HEK293 (cell line): ENCODE results near the gene CDC42SE2.

Experiments used
- CTCF ChIA-PET: fragments of 350-600 bp; formaldehyde crosslinking; extraction: SDS; loops from one replicate; lab custom pipeline; 2021; ENCODE audit warnings: antibody characterized with exemption; lab: Yijun Ruan, JAX
- POLR2A ChIA-PET: fragments of 300-600 bp; formaldehyde crosslinking; extraction: SDS; loops from one replicate; lab custom pipeline; 2020; ENCODE audit warnings: antibody characterized with exemption, inconsistent platforms; lab: Yijun Ruan, JAX
- H3K27ac ChIP-seq: fragments of 200-500 bp; sonication (Bioruptor generic); 2 replicates; pipeline ENCODE4 v1.5.1; 2014; ENCODE audit warnings: low read depth, low read length, control low read depth, inconsistent platforms; ENCODE audit errors: extremely low read depth
- H3K36me3 ChIP-seq, 2 experiments: fragments of 200-500 bp in 1 of 2; sonication (Bioruptor generic) in 1 of 2; 1 replicate in 1 of 2; 2 replicates in 1 of 2; pipeline ENCODE4 v1.5.1; 2014 to 2017; ENCODE audit warnings: inconsistent platforms in 2 of 2, low read length in 2 of 2; ENCODE audit not compliant: control insufficient read depth in 2 of 2, insufficient read depth in 1 of 2
- H3K4me1 ChIP-seq: fragments of 200-500 bp; sonication (Bioruptor generic); 2 replicates; pipeline ENCODE4 v1.5.1; 2014; ENCODE audit warnings: mild to moderate bottlenecking, low read length, inconsistent platforms; ENCODE audit not compliant: control insufficient read depth, insufficient read depth
- H3K4me3 ChIP-seq: 2 replicates; pipeline ENCODE4 v1.5.1; 2011; ENCODE audit warnings: low read depth, mild to moderate bottlenecking, control low read depth, low read length, moderate library complexity
- H3K9me3 ChIP-seq: fragments of 200-500 bp; sonication (Bioruptor generic); 2 replicates; pipeline ENCODE4 v1.5.1; 2014; ENCODE audit warnings: low read depth, low read length, inconsistent platforms; ENCODE audit not compliant: control insufficient read depth, insufficient read depth
- SCRT2 ChIP-seq: fragments of 450-650 bp; formaldehyde crosslinking; IDR thresholded peaks from 2 replicates; pipeline ENCODE4 v1.5.1; 2016; ENCODE audit warnings: missing biosample characterization, missing genetic modification characterization
- TRIM28 ChIP-seq: IDR thresholded peaks from 2 replicates; pipeline ENCODE4 v1.6.1; 2011; ENCODE audit warnings: low read length, control low read depth, borderline replicate concordance
- ZIC2 ChIP-seq: fragments of 450-650 bp; formaldehyde crosslinking; IDR thresholded peaks from 2 replicates; pipeline ENCODE4 v1.5.1; 2016; ENCODE audit warnings: missing biosample characterization, missing genetic modification characterization
- ZNF121 ChIP-seq: fragments of 450-650 bp; formaldehyde crosslinking; IDR thresholded peaks from 2 replicates; pipeline ENCODE4 v1.5.1; 2016; ENCODE audit warnings: missing biosample characterization, missing genetic modification characterization
- ZNF133 ChIP-seq: fragments of 450-650 bp; formaldehyde crosslinking; IDR thresholded peaks from 2 replicates; pipeline ENCODE4 v1.5.1; 2016; ENCODE audit warnings: missing biosample characterization, missing genetic modification characterization
- ZNF157 ChIP-seq: fragments of 450-650 bp; formaldehyde crosslinking; IDR thresholded peaks from 2 replicates; pipeline ENCODE4 v1.5.1; 2016; ENCODE audit warnings: missing biosample characterization, missing genetic modification characterization
- ZNF23 ChIP-seq: fragments of 450-650 bp; formaldehyde crosslinking; IDR thresholded peaks from 2 replicates; pipeline ENCODE4 v1.5.1; 2016; ENCODE audit warnings: missing biosample characterization, missing genetic modification characterization, borderline replicate concordance
- ZNF266 ChIP-seq: fragments of 450-650 bp; formaldehyde crosslinking; IDR thresholded peaks from 2 replicates; pipeline ENCODE4 v1.5.1; 2016; ENCODE audit warnings: missing biosample characterization, missing genetic modification characterization, low read depth
- ZNF354C ChIP-seq: fragments of 450-650 bp; formaldehyde crosslinking; IDR thresholded peaks from 2 replicates; pipeline ENCODE4 v1.5.1; 2016; ENCODE audit warnings: missing biosample characterization, missing genetic modification characterization, low read depth, borderline replicate concordance
- ZNF433 ChIP-seq: fragments of 450-650 bp; formaldehyde crosslinking; IDR thresholded peaks from 2 replicates; pipeline ENCODE4 v1.5.1; 2016; ENCODE audit warnings: missing biosample characterization, missing genetic modification characterization, low read depth
- ZNF510 ChIP-seq: fragments of 450-650 bp; formaldehyde crosslinking; IDR thresholded peaks from 2 replicates; pipeline ENCODE4 v1.5.1; 2018; ENCODE audit warnings: mild to moderate bottlenecking, missing genetic modification characterization, missing biosample characterization; ENCODE audit not compliant: insufficient replicate concordance
- ZNF514 ChIP-seq: fragments of 450-650 bp; formaldehyde crosslinking; IDR thresholded peaks from 2 replicates; pipeline ENCODE4 v1.5.1; 2016; ENCODE audit warnings: missing biosample characterization, missing genetic modification characterization
- ZNF585B ChIP-seq: fragments of 450-650 bp; formaldehyde crosslinking; IDR thresholded peaks from 2 replicates; pipeline ENCODE4 v1.5.1; 2016; ENCODE audit warnings: missing biosample characterization, missing genetic modification characterization
- ZNF670 ChIP-seq: fragments of 450-650 bp; formaldehyde crosslinking; IDR thresholded peaks from 2 replicates; pipeline ENCODE4 v1.5.1; 2016; ENCODE audit warnings: missing biosample characterization, missing genetic modification characterization, low read depth
- ZNF776 ChIP-seq: fragments of 450-650 bp; formaldehyde crosslinking; IDR thresholded peaks from 2 replicates; pipeline ENCODE4 v1.5.0; 2017; ENCODE audit warnings: missing biosample characterization, missing genetic modification characterization, borderline replicate concordance
- ZNF777 ChIP-seq: fragments of 450-650 bp; formaldehyde crosslinking; IDR thresholded peaks from 2 replicates; pipeline ENCODE4 v1.5.1; 2017; ENCODE audit warnings: missing biosample characterization, missing genetic modification characterization, borderline replicate concordance
- TF ChIP-seq, protein P1 (sequence below): fragments of 450-650 bp; formaldehyde crosslinking; IDR thresholded peaks from 2 replicates; pipeline ENCODE4 v1.5.1; 2016; ENCODE audit warnings: missing biosample characterization, missing genetic modification characterization, low read depth
- TF ChIP-seq, protein P2 (sequence below): fragments of 450-650 bp; formaldehyde crosslinking; IDR thresholded peaks from 2 replicates; pipeline ENCODE4 v1.5.1; 2016; ENCODE audit warnings: missing biosample characterization, missing genetic modification characterization, low read depth
- TF ChIP-seq, protein P3 (sequence below): fragments of 450-650 bp; formaldehyde crosslinking; IDR thresholded peaks from 2 replicates; pipeline ENCODE4 v1.5.1; 2016; ENCODE audit warnings: missing biosample characterization, missing genetic modification characterization, borderline replicate concordance
- TF ChIP-seq, protein P4 (sequence below): fragments of 450-650 bp; formaldehyde crosslinking; IDR thresholded peaks from 2 replicates; pipeline ENCODE4 v1.5.1; 2016; ENCODE audit warnings: missing biosample characterization, missing genetic modification characterization, borderline replicate concordance

Gene CDC42SE2

DNA sequence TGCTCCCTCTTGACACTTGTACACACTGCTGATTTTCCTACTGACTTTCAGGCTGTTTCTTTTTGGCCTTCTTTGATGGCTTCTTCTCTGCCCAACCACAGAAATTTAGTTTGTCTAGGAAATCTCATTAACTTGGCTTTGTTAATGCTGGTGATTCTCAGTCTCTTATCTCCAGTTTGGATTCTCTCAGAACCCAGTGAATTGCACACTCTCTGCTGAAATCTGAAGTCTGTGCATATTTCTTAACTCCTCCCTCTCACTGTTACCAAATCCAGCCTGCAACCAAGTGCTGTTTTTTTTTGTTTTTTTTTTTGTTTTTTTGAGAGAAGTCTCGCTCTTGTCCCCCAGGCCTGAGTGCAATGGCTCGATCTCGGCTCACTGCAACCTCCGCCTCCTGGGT, 117.2 kb downstream of the CDC42SE2 start:
- ChIA-PET CTCF (interaction anchor here (1.2 to 2.9 kb wide), 3 partner anchors 7 to 116 kb away, joined by 5 to 18 read pairs (median 11); partner anchors contain the start of gene CDC42SE2), POLR2A (interaction anchor here (1.3 kb wide), 1 partner anchor 216 kb away, joined by 4 read pairs; no protein-coding TSS in a partner anchor)
- TF ChIP-seq TRIM28 (no peak), ZNF514 (tag by site-specific recombination) (no peak), ZNF354C (tag by site-specific recombination) (no peak), ZNF121 (tag by site-specific recombination) (no peak), ZNF433 (no peak), ZIC2 (tag by site-specific recombination) (no peak), ZNF157 (no peak), ZNF777 (tag by site-specific recombination) (no peak)
- TF ChIP-seq, protein P1, sequence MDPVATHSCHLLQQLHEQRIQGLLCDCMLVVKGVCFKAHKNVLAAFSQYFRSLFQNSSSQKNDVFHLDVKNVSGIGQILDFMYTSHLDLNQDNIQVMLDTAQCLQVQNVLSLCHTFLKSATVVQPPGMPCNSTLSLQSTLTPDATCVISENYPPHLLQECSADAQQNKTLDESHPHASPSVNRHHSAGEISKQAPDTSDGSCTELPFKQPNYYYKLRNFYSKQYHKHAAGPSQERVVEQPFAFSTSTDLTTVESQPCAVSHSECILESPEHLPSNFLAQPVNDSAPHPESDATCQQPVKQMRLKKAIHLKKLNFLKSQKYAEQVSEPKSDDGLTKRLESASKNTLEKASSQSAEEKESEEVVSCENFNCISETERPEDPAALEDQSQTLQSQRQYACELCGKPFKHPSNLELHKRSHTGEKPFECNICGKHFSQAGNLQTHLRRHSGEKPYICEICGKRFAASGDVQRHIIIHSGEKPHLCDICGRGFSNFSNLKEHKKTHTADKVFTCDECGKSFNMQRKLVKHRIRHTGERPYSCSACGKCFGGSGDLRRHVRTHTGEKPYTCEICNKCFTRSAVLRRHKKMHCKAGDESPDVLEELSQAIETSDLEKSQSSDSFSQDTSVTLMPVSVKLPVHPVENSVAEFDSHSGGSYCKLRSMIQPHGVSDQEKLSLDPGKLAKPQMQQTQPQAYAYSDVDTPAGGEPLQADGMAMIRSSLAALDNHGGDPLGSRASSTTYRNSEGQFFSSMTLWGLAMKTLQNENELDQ (tag by site-specific recombination): no peak
- TF ChIP-seq, protein P2, sequence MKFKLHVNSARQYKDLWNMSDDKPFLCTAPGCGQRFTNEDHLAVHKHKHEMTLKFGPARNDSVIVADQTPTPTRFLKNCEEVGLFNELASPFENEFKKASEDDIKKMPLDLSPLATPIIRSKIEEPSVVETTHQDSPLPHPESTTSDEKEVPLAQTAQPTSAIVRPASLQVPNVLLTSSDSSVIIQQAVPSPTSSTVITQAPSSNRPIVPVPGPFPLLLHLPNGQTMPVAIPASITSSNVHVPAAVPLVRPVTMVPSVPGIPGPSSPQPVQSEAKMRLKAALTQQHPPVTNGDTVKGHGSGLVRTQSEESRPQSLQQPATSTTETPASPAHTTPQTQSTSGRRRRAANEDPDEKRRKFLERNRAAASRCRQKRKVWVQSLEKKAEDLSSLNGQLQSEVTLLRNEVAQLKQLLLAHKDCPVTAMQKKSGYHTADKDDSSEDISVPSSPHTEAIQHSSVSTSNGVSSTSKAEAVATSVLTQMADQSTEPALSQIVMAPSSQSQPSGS (tag by site-specific recombination): no peak
- TF ChIP-seq, protein P3, sequence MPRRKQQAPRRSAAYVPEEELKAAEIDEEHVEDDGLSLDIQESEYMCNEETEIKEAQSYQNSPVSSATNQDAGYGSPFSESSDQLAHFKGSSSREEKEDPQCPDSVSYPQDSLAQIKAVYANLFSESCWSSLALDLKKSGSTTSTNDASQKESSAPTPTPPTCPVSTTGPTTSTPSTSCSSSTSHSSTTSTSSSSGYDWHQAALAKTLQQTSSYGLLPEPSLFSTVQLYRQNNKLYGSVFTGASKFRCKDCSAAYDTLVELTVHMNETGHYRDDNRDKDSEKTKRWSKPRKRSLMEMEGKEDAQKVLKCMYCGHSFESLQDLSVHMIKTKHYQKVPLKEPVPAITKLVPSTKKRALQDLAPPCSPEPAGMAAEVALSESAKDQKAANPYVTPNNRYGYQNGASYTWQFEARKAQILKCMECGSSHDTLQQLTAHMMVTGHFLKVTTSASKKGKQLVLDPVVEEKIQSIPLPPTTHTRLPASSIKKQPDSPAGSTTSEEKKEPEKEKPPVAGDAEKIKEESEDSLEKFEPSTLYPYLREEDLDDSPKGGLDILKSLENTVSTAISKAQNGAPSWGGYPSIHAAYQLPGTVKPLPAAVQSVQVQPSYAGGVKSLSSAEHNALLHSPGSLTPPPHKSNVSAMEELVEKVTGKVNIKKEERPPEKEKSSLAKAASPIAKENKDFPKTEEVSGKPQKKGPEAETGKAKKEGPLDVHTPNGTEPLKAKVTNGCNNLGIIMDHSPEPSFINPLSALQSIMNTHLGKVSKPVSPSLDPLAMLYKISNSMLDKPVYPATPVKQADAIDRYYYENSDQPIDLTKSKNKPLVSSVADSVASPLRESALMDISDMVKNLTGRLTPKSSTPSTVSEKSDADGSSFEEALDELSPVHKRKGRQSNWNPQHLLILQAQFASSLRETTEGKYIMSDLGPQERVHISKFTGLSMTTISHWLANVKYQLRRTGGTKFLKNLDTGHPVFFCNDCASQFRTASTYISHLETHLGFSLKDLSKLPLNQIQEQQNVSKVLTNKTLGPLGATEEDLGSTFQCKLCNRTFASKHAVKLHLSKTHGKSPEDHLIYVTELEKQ (tag by site-specific recombination): no peak
- Histone ChIP-seq H3K4me3 (no peak overlapping the region), H3K9me3 (no peaks in the 10 kb centered on the region), H3K4me1 (peaks cover 4% of the 10 kb centered on the region; the same call in 1 of the 2 replicates), H3K27ac (no peak overlapping the region), H3K36me3 (no peaks in the 10 kb centered on the region)

DNA sequence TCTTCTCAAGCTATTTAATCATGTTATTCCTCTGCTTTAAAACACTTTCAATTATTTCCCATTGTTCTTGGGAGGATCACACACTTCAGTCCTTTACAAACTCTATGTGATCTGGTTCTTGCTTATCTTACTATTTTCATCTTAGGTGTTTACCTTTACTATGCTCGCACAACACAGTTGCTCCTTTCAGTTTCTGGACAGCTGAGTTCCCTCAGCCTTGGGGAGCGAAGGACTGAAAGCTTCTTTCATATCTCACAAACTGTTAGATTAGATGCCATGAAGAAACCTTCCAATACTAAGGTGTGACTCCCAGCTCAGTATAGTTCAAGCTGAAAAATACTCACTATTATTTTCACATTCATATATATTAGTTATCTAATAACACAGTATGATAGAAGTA, 117.9 kb downstream of the CDC42SE2 start:
- POLR2A ChIA-PET: interaction anchor here (1.3 kb wide), 1 partner anchor 216 kb away, joined by 4 read pairs; no protein-coding TSS in a partner anchor
- Histone ChIP-seq H3K36me3 (no peaks in the 10 kb centered on the region), H3K27ac (no peak overlapping the region), H3K4me3 (no peak overlapping the region), H3K9me3 (no peaks in the 10 kb centered on the region), H3K4me1 (peaks cover 8% of the 10 kb centered on the region; the same call in 1 of the 2 replicates)
- CTCF ChIA-PET: interaction anchor here (0.6 to 2.9 kb wide), 25 partner anchors 8 to 510 kb away, joined by 3 to 18 read pairs (median 4); partner anchors contain the start of gene CDC42SE2
- no peak for TF ChIP-seq ZNF510
- no peak for TF ChIP-seq ZNF776 (tag by site-specific recombination)
- TF ChIP-seq, protein P4, sequence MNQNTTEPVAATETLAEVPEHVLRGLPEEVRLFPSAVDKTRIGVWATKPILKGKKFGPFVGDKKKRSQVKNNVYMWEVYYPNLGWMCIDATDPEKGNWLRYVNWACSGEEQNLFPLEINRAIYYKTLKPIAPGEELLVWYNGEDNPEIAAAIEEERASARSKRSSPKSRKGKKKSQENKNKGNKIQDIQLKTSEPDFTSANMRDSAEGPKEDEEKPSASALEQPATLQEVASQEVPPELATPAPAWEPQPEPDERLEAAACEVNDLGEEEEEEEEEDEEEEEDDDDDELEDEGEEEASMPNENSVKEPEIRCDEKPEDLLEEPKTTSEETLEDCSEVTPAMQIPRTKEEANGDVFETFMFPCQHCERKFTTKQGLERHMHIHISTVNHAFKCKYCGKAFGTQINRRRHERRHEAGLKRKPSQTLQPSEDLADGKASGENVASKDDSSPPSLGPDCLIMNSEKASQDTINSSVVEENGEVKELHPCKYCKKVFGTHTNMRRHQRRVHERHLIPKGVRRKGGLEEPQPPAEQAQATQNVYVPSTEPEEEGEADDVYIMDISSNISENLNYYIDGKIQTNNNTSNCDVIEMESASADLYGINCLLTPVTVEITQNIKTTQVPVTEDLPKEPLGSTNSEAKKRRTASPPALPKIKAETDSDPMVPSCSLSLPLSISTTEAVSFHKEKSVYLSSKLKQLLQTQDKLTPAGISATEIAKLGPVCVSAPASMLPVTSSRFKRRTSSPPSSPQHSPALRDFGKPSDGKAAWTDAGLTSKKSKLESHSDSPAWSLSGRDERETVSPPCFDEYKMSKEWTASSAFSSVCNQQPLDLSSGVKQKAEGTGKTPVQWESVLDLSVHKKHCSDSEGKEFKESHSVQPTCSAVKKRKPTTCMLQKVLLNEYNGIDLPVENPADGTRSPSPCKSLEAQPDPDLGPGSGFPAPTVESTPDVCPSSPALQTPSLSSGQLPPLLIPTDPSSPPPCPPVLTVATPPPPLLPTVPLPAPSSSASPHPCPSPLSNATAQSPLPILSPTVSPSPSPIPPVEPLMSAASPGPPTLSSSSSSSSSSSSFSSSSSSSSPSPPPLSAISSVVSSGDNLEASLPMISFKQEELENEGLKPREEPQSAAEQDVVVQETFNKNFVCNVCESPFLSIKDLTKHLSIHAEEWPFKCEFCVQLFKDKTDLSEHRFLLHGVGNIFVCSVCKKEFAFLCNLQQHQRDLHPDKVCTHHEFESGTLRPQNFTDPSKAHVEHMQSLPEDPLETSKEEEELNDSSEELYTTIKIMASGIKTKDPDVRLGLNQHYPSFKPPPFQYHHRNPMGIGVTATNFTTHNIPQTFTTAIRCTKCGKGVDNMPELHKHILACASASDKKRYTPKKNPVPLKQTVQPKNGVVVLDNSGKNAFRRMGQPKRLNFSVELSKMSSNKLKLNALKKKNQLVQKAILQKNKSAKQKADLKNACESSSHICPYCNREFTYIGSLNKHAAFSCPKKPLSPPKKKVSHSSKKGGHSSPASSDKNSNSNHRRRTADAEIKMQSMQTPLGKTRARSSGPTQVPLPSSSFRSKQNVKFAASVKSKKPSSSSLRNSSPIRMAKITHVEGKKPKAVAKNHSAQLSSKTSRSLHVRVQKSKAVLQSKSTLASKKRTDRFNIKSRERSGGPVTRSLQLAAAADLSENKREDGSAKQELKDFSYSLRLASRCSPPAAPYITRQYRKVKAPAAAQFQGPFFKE: no peak
- TF ChIP-seq ZNF585B (tag by site-specific recombination): no peak
- no peak for TF ChIP-seq ZNF266
- no peak for TF ChIP-seq SCRT2 (tag by site-specific recombination)
- no peak for TF ChIP-seq ZNF23 (tag by site-specific recombination)
- no peak for TF ChIP-seq ZNF133 (tag by site-specific recombination)
- no peak for TF ChIP-seq ZNF670 (tag by site-specific recombination)
